Effector CD8-positive, alpha-beta T cell (primary cell): ENCODE measurements around the gene TAAR9.
"Not testable (repeated sequence)": the region's sequence is repeated elsewhere in the genome, so short reads cannot be mapped to it uniquely, and the experiment has no call there.

ENCODE experiments used
- DNase-seq: peaks from one replicate; lab custom pipeline; 2025; lab: John Stamatoyannopoulos, UW

TAAR9 gene

GRCh38 chr6:132513831-132514545 is 24.1 kb upstream of the TAAR9 start:
- no peak for DNase-seq

GRCh38 chr6:132515386-132515785 is 22.7 kb upstream of the TAAR9 start:
- DNase-seq, result no peak

- no peak for DNase-seq
Measured at GRCh38 chr6:132520953-132521352, 17.1 kb upstream of the TAAR9 start.

GRCh38 chr6:132524646-132525045 is 13.4 kb upstream of the TAAR9 start:
- DNase-seq, result no peak

- DNase-seq, result no peak
Measured at GRCh38 chr6:132525866-132526265, 12.2 kb upstream of the TAAR9 start.

GRCh38 chr6:132526461-132526860 is 11.6 kb upstream of the TAAR9 start:
- no peak for DNase-seq

- no peak for DNase-seq
Measured at GRCh38 chr6:132527791-132528190, 10.3 kb upstream of the TAAR9 start.

GRCh38 chr6:132530293-132530974 is 7.6 kb upstream of the TAAR9 start:
- DNase-seq, result peak; percentile 62

- DNase-seq, result not testable (repeated sequence)
Measured at GRCh38 chr6:132534546-132534945, 3.5 kb upstream of the TAAR9 start.

GRCh38 chr6:132537145-132537544 is 932 bp upstream of the TAAR9 start:
- no peak for DNase-seq

GRCh38 chr6:132544826-132545225 is 6.7 kb downstream of the TAAR9 start:
- DNase-seq, result no peak

- no peak for DNase-seq
Measured at GRCh38 chr6:132548746-132549463, 10.8 kb downstream of the TAAR9 start.

GRCh38 chr6:132551214-132551613 is 13.1 kb downstream of the TAAR9 start:
- no peak for DNase-seq

GRCh38 chr6:132552372-132552771 is 14.3 kb downstream of the TAAR9 start, which contains the start of gene TAAR8:
TSS of gene TAAR8 (plus strand) at chr6:132552672. CDS start at chr6:132552693, 21 bp downstream.
- no peak for DNase-seq

- not testable (repeated sequence) for DNase-seq
Measured at GRCh38 chr6:132560087-132560486, 22.0 kb downstream of the TAAR9 start.

GRCh38 chr6:132566404-132566803 is 28.3 kb downstream of the TAAR9 start:
- DNase-seq, result no peak

- DNase-seq, result no peak
Measured at GRCh38 chr6:132567566-132567965, 29.5 kb downstream of the TAAR9 start.

- no peak for DNase-seq
Measured at GRCh38 chr6:132568611-132569010, 30.5 kb downstream of the TAAR9 start.

- DNase-seq, result no peak
Measured at GRCh38 chr6:132569170-132569569, 31.1 kb downstream of the TAAR9 start.

- DNase-seq, result no peak
Measured at GRCh38 chr6:132570221-132570777, 32.2 kb downstream of the TAAR9 start, which contains the start of gene TAAR6. TSS of gene TAAR6 (plus strand) at chr6:132570322. CDS start at chr6:132570322, 0 bp downstream.

GRCh38 chr6:132571774-132572173 is 33.7 kb downstream of the TAAR9 start:
- no peak for DNase-seq

GRCh38 chr6:132584698-132585097 is 46.6 kb downstream of the TAAR9 start:
- DNase-seq, result no peak
